Measurements from ENCODE around the gene MICAL3. TPM values are rescaled to one million over a fixed set of nuclear protein-coding genes. Genes with fewer than 3 reads are reported as not detected.

MICAL3 gene
- total and polyA plus RNA-seq, 9 of the 15 experiments (the other 6 are each of a cell fraction or from before 2014, with no cell fraction given): 0.53 to 32.1 (median 12.3) TPM

- Histone ChIP-seq H3K36me3 (ENCODE audit: control insufficient read depth, insufficient read depth, low read length) (peaks cover 10% of the 10 kb centered on the region; the same call in 1 of the 3 replicates), H3K27ac (ENCODE audit: extremely low read depth, low read depth, low read length) (no peak overlapping the region), H3K4me1 (replicated peaks in 1 of 2; ENCODE audit: control insufficient read depth in 2 of 2, insufficient read depth in 2 of 2, low read length in 2 of 2) (peaks cover 0 to 8% of the 10 kb centered on the region in 2 experiments; a peak in 1 of 5 replicates), H3K4me2 (ENCODE audit: insufficient read depth, low read length) (no peak overlapping the region), H3K27me3 (ENCODE audit: control insufficient read depth in 2 of 2, insufficient read depth in 2 of 2, low read length in 2 of 2) (no peaks in the 10 kb centered on the region), H3K9me3 (replicated peaks; ENCODE audit: control insufficient read depth, insufficient read depth, low read depth, low read length) (no peaks in the 10 kb centered on the region), H3K4me3 (no peak overlapping the region), H3K9me1 (ENCODE audit: control insufficient read depth, insufficient read depth, low read length) (no peaks in the 10 kb centered on the region), H2AFZ (ENCODE audit: low read depth, low read length) (no peak overlapping the region), H4K20me1 (replicated peaks; ENCODE audit: control insufficient read depth, insufficient read depth, low read length) (peaks cover 4% of the 10 kb centered on the region; the same call in 1 of the 2 replicates), H3K79me2 (ENCODE audit: control insufficient read depth, insufficient read depth, low read length) (no peaks in the 10 kb centered on the region), H3K9ac (ENCODE audit: insufficient read depth in 1 of 2, low read depth in 2 of 2, low read length in 2 of 2) (peak overlapping the region in 1 of 2 experiments; percentile 4; a peak in 1 of 4 replicates)
- FAIRE-seq (no peak), DNase-seq (ENCODE audit: extremely low read depth in 1 of 4, low spot score in 3 of 4) (no peak), ATAC-seq (no peak)
- TF ChIP-seq TRIM25 (IDR thresholded peaks at IDR 0.05; ENCODE audit: borderline replicate concordance): no peak
- TF ChIP-seq TRIM24 (IDR thresholded peaks at IDR 0.05): no peak
- no peak for TF ChIP-seq ELF1 (tag; IDR thresholded peaks at IDR 0.05)
- no peak for TF ChIP-seq SPI1 (IDR thresholded peaks at IDR 0.05; ENCODE audit: borderline replicate concordance, low read depth, low read length)
- no peak for TF ChIP-seq SFPQ (IDR thresholded peaks at IDR 0.05; ENCODE audit: low read depth, low read length)
- TF ChIP-seq KLF13 (tag; IDR thresholded peaks at IDR 0.05; ENCODE audit: borderline replicate concordance, low read depth): no peak
- TF ChIP-seq ZNF347 (CRISPR knock-in tag; IDR thresholded peaks at IDR 0.05; ENCODE audit: low read depth): no peak
- no peak for TF ChIP-seq NR3C1 (CRISPR knock-in tag; IDR thresholded peaks at IDR 0.05)
- no TSS peak for BruUV-seq (replicated peaks)
- 87% methylated on average over 25 of the region's 33 CpGs for WGBS (ENCODE audit: insufficient coverage, low coverage, missing lambda C conversion rate)
- CTCF ChIA-PET (ENCODE audit: low intra/inter-chr PET ratio): no interaction called here
- POLR2A ChIA-PET: interaction anchor here (0.6 to 1.1 kb wide), 3 partner anchors 13 to 260 kb away, joined by 3 read pairs; partner anchors contain the start of gene PEX26
- intact Hi-C loops (cut with micrococcal nuclease): no loop called here
- in situ Hi-C loops (cut with MboI): no loop called here
These were observed 206.8 kb downstream of the MICAL3 start for GRCh38 chr22:17817511-17818065.

All from K562 (cell line).